Measurements from ENCODE around the gene SMYD3. TPM values are rescaled to one million over a fixed set of nuclear protein-coding genes. Genes with fewer than 3 reads are reported as not detected.

Gene SMYD3
- total RNA-seq, 1 donor from 2014 or later, result 23.8 TPM

- DNase-seq (ENCODE audit: low read depth), result no peak
- no peak for TF ChIP-seq CTCF (conservative IDR thresholded peaks at IDR 0.05; ENCODE audit: low read depth, low read length)
- no peak overlapping the region for H3K4me3 ChIP-seq (ENCODE audit: low read depth, low read length)
Measured at GRCh38 chr1:245870698-245871097, 636.4 kb downstream of the SMYD3 start.

GRCh38 chr1:245869847-245870246 is 637.2 kb downstream of the SMYD3 start:
- no peak for TF ChIP-seq CTCF (conservative IDR thresholded peaks at IDR 0.05; ENCODE audit: low read depth, low read length)
- H3K4me3 ChIP-seq (ENCODE audit: low read depth, low read length), result no peak overlapping the region
- DNase-seq (ENCODE audit: low read depth), result no peak

- TF ChIP-seq CTCF (conservative IDR thresholded peaks at IDR 0.05; ENCODE audit: low read depth, low read length), result no peak
- DNase-seq (ENCODE audit: low read depth), result no peak
- H3K4me3 ChIP-seq (ENCODE audit: low read depth, low read length), result no peak overlapping the region
Measured at GRCh38 chr1:245867738-245868137, 639.3 kb downstream of the SMYD3 start.

GRCh38 chr1:245864872-245865271 is 642.2 kb downstream of the SMYD3 start:
- no peak for TF ChIP-seq CTCF (conservative IDR thresholded peaks at IDR 0.05; ENCODE audit: low read depth, low read length)
- DNase-seq (ENCODE audit: low read depth), result no peak

GRCh38 chr1:245863566-245864184 is 643.4 kb downstream of the SMYD3 start:
- no peak for TF ChIP-seq CTCF (conservative IDR thresholded peaks at IDR 0.05; ENCODE audit: low read depth, low read length)
- DNase-seq (ENCODE audit: low read depth), result peak; percentile 76
- H3K4me3 ChIP-seq (ENCODE audit: low read depth, low read length), result no peak overlapping the region

More at GRCh38 chr1:245864872-245865271, 642.2 kb downstream of the SMYD3 start:
- no peak overlapping the region for H3K4me3 ChIP-seq (ENCODE audit: low read depth, low read length)

GRCh38 chr1:245862812-245863540 is 644.1 kb downstream of the SMYD3 start:
- DNase-seq (ENCODE audit: low read depth), result no peak
- H3K4me3 ChIP-seq (ENCODE audit: low read depth, low read length), result no peak overlapping the region
- TF ChIP-seq CTCF (conservative IDR thresholded peaks at IDR 0.05; ENCODE audit: low read depth, low read length), result no peak
